ENCODE results near the gene ZNF641.

ZNF641 gene

DNA sequence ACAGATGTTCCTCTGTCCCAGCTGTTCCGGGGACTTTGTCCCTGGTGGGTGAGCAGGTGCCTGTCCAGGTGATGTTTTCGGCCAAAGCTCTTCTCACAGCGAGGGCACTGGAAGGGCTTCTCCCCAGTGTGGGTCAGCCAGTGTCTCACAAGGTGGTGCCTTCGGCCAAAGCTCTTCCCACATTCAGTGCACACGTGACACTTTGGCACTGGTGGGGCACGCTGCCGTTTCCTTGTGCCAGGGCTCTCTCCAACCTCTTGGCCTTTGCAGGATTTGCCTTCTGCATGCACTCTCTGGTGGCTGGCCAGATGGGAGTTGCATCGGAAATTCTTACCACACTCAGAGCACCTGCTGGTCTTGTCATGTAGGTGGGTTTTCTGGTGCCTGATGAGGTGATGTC lies 7.7 kb downstream of the ZNF641 start:
- H3K36me3 ChIP-seq (ENCODE audit: insufficient read depth): no peaks in the 10 kb centered on the region
- no peak overlapping the region for H2AFZ ChIP-seq (ENCODE audit: low read depth)
- H3K4me3 ChIP-seq (IDR thresholded peaks at IDR 0.05; ENCODE audit: insufficient read depth, low read depth, low read length): no peak overlapping the region
- no peak overlapping the region for H3K4me2 ChIP-seq
- H3K27ac ChIP-seq: no peak overlapping the region
- H3K4me1 ChIP-seq (ENCODE audit: low read depth, poor library complexity, severe bottlenecking): no peaks in the 10 kb centered on the region
- H3K79me2 ChIP-seq (ENCODE audit: insufficient read depth, low read depth): no peaks in the 10 kb centered on the region
- H3K9ac ChIP-seq: no peak overlapping the region
- H4K20me1 ChIP-seq (ENCODE audit: insufficient read depth): no peaks in the 10 kb centered on the region
- no peaks in the 10 kb centered on the region for H3K27me3 ChIP-seq (ENCODE audit: insufficient read depth, low read depth)
- TF ChIP-seq, protein P1, sequence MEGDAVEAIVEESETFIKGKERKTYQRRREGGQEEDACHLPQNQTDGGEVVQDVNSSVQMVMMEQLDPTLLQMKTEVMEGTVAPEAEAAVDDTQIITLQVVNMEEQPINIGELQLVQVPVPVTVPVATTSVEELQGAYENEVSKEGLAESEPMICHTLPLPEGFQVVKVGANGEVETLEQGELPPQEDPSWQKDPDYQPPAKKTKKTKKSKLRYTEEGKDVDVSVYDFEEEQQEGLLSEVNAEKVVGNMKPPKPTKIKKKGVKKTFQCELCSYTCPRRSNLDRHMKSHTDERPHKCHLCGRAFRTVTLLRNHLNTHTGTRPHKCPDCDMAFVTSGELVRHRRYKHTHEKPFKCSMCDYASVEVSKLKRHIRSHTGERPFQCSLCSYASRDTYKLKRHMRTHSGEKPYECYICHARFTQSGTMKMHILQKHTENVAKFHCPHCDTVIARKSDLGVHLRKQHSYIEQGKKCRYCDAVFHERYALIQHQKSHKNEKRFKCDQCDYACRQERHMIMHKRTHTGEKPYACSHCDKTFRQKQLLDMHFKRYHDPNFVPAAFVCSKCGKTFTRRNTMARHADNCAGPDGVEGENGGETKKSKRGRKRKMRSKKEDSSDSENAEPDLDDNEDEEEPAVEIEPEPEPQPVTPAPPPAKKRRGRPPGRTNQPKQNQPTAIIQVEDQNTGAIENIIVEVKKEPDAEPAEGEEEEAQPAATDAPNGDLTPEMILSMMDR (conservative IDR thresholded peaks at IDR 0.05; ENCODE audit: low read depth, low read length): no peak

DNA sequence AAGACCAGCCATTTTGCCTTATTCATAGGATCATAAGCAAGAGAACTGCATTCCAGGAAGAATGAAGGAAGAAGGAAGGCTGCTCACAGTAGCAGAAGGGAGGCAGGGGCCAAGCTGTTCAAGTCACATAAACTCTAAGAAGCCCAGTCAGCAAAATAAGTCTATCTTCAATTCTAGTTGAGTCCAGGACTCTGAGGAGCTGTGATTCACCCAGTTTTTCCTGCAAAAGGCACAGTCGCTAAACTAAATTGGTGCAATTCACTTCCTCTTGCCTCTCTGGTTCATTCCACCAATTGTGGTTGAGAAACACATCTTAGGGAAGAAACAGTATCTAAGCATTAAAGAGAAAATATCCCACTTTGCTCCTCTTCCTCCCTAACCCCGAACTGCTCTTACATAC lies 9.8 kb downstream of the ZNF641 start:
- H3K9ac ChIP-seq: no peak overlapping the region
- no peak overlapping the region for H3K4me2 ChIP-seq
- no peaks in the 10 kb centered on the region for H3K4me1 ChIP-seq (ENCODE audit: low read depth, poor library complexity, severe bottlenecking)
- H3K27ac ChIP-seq: no peak overlapping the region
- no peak overlapping the region for H2AFZ ChIP-seq (ENCODE audit: low read depth)
- no peak overlapping the region for H3K4me3 ChIP-seq (IDR thresholded peaks at IDR 0.05; ENCODE audit: insufficient read depth, low read depth, low read length)
- no peaks in the 10 kb centered on the region for H3K27me3 ChIP-seq (ENCODE audit: insufficient read depth, low read depth)
- H3K36me3 ChIP-seq (ENCODE audit: insufficient read depth): no peaks in the 10 kb centered on the region
- H4K20me1 ChIP-seq (ENCODE audit: insufficient read depth): no peaks in the 10 kb centered on the region
- H3K79me2 ChIP-seq (ENCODE audit: insufficient read depth, low read depth): no peaks in the 10 kb centered on the region
- TF ChIP-seq, protein P1 (conservative IDR thresholded peaks at IDR 0.05; ENCODE audit: low read depth, low read length): no peak

DNA sequence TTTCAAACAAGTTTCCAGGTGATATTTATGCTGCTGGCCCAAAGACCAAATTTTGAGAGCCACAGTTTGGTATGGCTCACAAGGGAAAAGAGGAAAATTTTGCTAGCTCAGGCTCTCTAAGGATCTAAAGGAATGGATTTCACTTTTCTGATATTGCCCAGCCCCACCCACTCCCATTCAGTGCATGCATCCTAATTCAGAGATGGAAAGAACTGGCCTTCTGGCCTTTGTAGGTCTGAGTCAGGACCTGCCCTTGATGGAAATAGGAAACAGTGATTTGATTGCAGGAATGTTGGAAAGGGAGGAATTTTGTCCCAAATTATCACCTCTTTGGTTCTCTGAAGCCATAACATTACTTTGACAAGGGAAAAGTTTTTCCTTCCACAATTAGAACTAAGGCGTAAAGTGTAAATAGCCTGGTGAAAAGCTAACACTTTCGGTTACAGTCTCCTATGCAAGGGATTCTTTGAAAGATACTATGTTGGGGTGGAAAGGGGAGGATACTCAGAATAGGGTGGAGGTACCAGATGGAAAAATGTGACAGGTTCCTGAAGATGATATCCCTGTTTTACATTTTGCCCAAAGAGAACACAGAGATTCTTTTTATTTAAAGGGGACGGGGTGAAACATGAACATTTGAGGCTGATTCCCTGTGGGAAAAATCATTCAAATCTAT lies 11.1 kb downstream of the ZNF641 start:
- Histone ChIP-seq H3K9ac (no peak overlapping the region), H3K27me3 (ENCODE audit: insufficient read depth, low read depth) (no peaks in the 10 kb centered on the region), H3K27ac (no peak overlapping the region), H3K4me3 (IDR thresholded peaks at IDR 0.05; ENCODE audit: insufficient read depth, low read depth, low read length) (no peak overlapping the region), H4K20me1 (ENCODE audit: insufficient read depth) (no peaks in the 10 kb centered on the region), H3K4me2 (no peak overlapping the region), H2AFZ (ENCODE audit: low read depth) (no peak overlapping the region), H3K79me2 (ENCODE audit: insufficient read depth, low read depth) (no peaks in the 10 kb centered on the region), H3K4me1 (ENCODE audit: low read depth, poor library complexity, severe bottlenecking) (no peaks in the 10 kb centered on the region), H3K36me3 (ENCODE audit: insufficient read depth) (no peaks in the 10 kb centered on the region)
- TF ChIP-seq, protein P1 (conservative IDR thresholded peaks at IDR 0.05; ENCODE audit: low read depth, low read length): no peak

DNA sequence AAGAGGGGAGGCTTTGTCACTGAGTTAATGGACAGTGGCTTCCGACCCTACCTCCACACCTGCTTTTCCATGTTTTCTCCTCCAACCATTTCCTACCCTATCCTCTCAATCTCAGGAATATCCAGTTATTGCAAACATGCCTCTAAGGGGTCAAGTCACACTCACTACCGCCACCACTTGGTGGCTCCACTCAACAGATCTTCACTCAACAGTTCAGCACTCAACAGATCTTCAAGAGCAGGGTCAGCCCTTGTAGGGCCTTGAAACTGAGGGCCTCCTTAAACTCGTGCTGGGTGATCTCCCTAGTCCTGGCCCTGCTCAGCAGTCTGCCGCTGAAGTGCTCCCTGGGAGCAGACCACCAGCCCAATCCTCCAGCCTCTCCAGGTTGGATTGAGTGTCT lies 14.2 kb downstream of the ZNF641 start:
- H3K4me3 ChIP-seq (IDR thresholded peaks at IDR 0.05; ENCODE audit: insufficient read depth, low read depth, low read length): no peak overlapping the region
- no peak overlapping the region for H3K4me2 ChIP-seq
- TF ChIP-seq, protein P1 (conservative IDR thresholded peaks at IDR 0.05; ENCODE audit: low read depth, low read length): 0 out of 2 replicates have a peak, but pooled peaks have one; percentile 35
- H3K9ac ChIP-seq: no peak overlapping the region
- no peak overlapping the region for H3K27ac ChIP-seq
- H3K4me1 ChIP-seq (ENCODE audit: low read depth, poor library complexity, severe bottlenecking): no peaks in the 10 kb centered on the region
- no peaks in the 10 kb centered on the region for H3K79me2 ChIP-seq (ENCODE audit: insufficient read depth, low read depth)
- no peaks in the 10 kb centered on the region for H3K27me3 ChIP-seq (ENCODE audit: insufficient read depth, low read depth)
- H4K20me1 ChIP-seq (ENCODE audit: insufficient read depth): no peaks in the 10 kb centered on the region
- no peaks in the 10 kb centered on the region for H3K36me3 ChIP-seq (ENCODE audit: insufficient read depth)
- no peak overlapping the region for H2AFZ ChIP-seq (ENCODE audit: low read depth)

Measured in KMS-11 (cell line).